HT1080 (cell line): Measurements from ENCODE around the gene PC. TPM values are rescaled to one million over a fixed set of nuclear protein-coding genes. Genes with fewer than 3 reads are reported as not detected.

Source experiments
- DNase-seq: peaks from one replicate; pipeline ENCODE4 v3.0.0-alpha.2; 2015; ENCODE audit warnings: low read depth
- total RNA-seq: library from RNA; depleted of rRNA; stranded (reverse); fragments of >200 nt; shearing (Covaris generic); gene quantifications from 2 replicates; pipeline ENCODE4 v1.2.3, GENCODE V29; 2014

The PC gene
- total RNA-seq, 1 experiment from 2014 or later = 14.9 TPM

- no peak for DNase-seq
Measured at GRCh38 chr11:66868726-66869566, 89.2 kb downstream of the PC start.

GRCh38 chr11:66868082-66868725 is 90.0 kb downstream of the PC start:
- no peak for DNase-seq

GRCh38 chr11:66867425-66868040 is 90.7 kb downstream of the PC start:
- DNase-seq = no peak

GRCh38 chr11:66866511-66866986 is 91.6 kb downstream of the PC start:
- no peak for DNase-seq

- no peak for DNase-seq
Measured at GRCh38 chr11:66866007-66866406, 92.2 kb downstream of the PC start.

GRCh38 chr11:66864924-66865697 is 93.1 kb downstream of the PC start:
- DNase-seq = no peak

- DNase-seq = no peak
Measured at GRCh38 chr11:66864172-66864901, 93.8 kb downstream of the PC start.

- DNase-seq = no peak
Measured at GRCh38 chr11:66863428-66864125, 94.6 kb downstream of the PC start.

- no peak for DNase-seq
Measured at GRCh38 chr11:66862559-66863037, 95.6 kb downstream of the PC start.

GRCh38 chr11:66861774-66862558 is 96.2 kb downstream of the PC start:
- no peak for DNase-seq

- DNase-seq = no peak
Measured at GRCh38 chr11:66861038-66861773, 97.0 kb downstream of the PC start.

- DNase-seq = no peak
Measured at GRCh38 chr11:66860449-66860831, 97.7 kb downstream of the PC start.

- DNase-seq = no peak
Measured at GRCh38 chr11:66859686-66860448, 98.3 kb downstream of the PC start.

- DNase-seq = no peak
Measured at GRCh38 chr11:66858939-66859685, 99.1 kb downstream of the PC start.

GRCh38 chr11:66858186-66858938 is 99.8 kb downstream of the PC start:
- DNase-seq = no peak

GRCh38 chr11:66857927-66858185 is 100.3 kb downstream of the PC start:
- no peak for DNase-seq
